Ammon's horn (tissue), 1 donor: Measurements from ENCODE around the gene CDCA5.

ENCODE experiments used
- DNase-seq: peaks from one replicate; pipeline ENCODE4 v3.0.0-alpha.2; 2016; ENCODE audit warnings: low spot score

Gene CDCA5, protein sequence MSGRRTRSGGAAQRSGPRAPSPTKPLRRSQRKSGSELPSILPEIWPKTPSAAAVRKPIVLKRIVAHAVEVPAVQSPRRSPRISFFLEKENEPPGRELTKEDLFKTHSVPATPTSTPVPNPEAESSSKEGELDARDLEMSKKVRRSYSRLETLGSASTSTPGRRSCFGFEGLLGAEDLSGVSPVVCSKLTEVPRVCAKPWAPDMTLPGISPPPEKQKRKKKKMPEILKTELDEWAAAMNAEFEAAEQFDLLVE

DNA sequence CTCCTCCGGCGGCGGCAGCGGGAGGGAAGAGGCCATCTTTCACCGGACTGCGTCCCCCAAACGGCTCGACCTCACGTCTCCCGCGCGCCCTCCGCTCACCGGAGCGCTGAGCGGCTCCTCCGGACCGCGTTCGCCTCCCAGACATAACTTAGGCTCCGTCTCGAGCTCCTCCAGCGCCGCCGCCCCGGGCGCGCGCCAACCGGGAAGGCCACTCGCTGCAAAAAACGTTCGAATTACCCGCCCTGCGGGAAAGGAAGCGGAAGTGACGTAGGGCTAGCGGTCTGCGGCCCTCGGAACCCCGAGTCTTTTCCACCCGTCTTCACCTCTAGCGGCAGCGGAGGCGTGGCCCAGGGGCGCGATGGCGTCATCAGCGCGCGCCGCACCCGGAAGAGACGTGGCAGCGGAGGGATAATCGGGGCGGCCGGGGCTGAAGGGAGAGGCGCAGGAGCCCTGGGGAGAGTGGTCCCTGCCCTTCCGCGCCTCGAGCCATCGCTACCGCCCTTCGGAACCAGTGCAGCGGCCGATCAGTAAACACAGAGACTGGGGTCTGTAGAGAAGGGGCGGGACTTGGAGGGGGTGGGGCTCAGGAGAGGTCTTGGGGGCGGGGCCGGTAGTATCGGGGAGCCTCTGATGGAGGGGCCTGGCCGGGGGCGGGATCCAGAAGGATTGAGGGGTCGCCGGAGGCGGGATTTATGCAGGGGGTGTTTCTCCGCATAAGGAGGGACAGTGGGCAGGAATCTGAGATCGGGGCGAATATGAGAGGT is at the start of gene CDCA5, which contains the start of gene ZFPL1:
Gene CDCA5, minus strand, starts transcription at position 207 of the 764 bp plus-strand sequence. Its CDS starts 62 bp downstream, at position 145.
Gene ZFPL1, plus strand, starts transcription at position 389 of the 764 bp plus-strand sequence. CDS start 477 bp downstream, outside the sequence.
- peak; percentile 97 for DNase-seq

DNA sequence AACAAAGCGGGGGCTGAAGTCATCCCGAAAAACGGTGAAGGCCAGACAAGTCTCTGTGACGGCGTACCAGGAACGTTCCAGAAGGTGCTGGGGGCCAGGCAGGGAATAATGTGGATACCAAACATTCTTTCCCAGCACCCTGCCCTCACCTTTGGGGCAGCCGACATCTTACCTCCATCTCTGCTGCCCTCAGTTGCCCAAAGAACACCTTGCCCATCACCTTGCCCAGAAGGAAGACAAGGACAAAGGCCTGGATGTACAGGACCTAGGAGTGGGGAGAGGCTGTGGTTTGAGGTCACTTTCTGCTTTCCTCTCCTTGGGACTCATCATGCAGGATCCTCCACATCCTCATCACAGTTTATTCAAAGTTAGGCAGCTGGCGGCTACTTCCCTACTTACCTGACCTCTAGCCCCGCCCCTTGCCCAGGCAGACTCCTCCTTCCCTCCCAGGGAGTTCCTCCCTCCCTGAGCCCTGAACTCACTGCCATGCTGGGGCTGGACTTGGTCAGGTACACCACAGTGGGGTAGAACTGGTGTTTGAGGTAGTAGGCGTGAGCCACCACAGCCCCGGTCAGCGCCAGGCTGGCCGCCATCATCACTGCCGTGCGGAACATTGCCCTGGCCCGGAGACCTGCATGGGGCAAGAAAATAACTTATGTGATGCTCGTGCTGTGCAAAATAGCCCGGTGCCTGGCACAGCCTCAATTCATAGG is 49.3 kb upstream of the CDCA5 start:
- DNase-seq, result no peak

DNA sequence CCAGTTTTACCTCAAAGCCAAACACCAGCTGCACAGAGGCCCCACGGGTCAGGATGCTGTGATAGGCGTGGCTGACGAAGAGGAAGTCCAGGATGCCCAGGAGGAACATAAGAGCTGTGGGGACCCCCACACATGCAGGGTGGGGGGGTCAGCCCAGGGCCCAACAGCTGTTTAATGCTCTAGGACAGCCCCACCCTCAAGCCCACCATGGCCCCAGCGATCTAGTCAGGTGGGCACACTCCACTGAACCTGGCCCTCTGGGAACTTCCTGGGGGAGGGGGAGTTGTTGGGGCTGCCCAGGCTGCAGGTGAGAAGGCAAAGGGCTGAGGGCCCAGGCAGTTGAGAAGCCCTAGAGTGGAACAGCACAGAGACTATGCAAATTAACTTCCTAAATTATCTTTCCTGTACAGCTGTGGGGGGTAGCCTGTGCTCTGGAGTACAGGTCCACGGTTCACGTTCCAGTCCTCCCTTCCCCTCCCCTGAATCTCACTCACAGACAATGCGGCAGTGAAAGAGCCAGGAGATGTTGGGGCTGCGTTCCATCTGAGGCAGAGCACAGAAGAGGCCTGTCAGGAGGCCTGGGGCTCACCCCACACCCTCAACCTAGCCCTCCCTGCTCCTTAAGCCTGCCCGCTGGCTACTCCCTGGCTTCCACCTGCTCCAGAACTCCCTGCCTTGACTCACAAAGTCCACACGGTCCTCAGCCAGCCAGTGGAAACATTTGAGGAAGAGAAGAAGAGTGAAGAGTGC is 48.6 kb upstream of the CDCA5 start:
- DNase-seq, result no peak

DNA sequence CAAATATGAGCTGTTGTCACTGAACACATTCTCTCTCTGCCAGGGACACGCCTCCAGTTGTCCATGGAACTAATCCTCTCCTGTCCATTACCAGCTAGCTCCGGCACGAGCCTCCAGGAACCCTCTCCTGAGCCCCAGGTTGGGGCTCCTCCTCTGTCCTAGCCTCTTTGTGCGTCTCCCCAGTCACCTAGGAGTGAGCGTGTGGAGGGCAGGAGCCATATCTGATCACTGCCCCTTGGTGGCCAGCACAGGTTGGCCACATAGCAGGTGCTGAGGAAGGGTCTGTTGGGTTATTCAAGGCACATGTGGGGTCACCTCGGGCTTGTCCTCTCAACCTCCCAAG is 48.0 kb upstream of the CDCA5 start:
- no peak for DNase-seq

DNA sequence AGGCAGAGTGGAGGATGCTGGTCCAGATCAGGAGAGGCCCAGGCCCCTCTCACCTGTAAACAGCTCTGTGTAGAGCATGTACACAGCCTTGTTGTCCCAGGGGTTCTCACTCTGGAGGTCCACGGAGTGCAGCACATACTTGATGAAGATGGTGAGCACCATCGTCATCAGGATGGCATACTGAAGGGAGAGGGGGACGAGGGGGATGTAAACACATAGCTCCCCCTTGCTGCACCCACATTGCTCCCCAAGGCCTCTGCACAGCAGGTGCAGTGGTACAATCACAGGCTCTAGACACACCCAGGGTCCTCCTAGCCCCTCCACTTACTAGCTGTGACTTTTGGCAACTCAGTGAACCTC is 47.6 kb upstream of the CDCA5 start:
- no peak for DNase-seq

DNA sequence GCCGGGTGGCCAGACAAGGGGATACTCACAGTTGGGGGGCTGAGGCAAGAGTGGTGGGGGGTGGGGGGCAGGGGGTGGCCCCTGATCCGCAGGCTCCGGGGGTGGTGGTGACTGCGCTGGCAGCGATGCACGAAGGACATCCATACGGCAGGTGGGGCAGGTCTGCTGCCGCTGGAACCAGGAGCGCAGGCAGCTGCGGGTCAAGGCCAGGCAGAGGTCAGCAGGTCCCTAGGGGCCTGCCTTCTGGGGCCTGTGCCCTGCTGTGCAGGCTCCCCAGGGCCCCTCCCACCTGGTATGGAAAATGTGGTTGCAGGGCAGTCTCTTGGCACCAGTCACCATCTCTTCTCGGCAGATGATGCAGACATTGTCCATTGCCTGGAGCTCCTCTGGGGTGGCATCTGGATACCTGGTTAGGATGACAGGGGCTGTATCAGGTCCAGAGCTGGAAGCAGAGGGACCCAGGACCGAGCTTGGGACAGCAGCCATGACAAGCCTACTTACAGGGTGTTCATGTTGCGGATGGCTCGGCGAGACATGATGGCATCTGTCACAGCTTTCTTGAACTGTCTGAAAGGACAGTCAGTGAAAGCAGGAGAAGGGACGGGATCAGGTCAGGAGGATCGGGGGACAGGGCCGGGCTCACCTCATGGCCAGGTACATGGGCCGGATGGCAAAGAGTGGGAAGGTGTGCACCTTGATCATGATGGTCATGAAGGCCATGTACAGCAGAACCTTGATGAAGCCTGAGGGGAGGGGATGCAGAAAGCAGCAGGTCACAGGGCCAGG is 47.0 kb upstream of the CDCA5 start:
- DNase-seq, result no peak

DNA sequence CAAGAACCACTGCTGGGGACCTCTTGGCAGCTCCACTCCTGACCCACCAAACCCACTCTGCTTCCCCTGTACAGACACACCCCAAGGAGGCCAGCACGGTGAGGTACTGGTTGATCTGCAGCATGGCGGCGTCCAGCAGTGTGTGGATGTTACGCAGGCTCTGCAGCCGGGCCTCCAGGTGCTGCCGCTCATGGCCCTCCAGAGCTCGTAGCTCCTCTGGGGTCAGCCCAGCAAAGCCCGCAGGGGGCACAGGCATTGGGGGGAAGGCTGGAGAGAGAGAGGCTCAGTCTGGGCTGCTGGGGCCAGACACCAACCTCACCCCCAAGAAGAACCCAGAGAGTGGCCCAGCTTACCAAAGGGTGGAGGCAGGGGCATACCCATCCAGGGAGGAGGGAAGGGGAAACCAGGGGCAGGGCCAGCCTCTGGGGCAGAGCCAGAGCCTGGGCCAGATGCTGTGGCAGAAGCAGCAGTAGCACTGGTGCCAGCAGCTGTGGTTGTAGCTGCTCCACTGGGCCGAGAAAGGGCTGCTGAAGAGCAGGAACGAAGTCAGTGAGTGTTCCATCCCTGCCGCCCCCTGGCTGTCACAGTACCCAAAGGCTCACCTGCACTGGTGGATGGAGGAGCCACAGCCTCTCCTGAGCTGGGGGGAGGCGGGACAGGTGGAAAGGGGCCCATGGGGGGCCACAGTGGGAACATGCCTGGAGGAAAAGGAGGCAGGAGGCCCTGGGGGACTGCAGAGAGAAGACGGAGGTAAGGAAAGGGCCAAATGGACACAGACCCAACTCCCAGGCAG is 46.0 kb upstream of the CDCA5 start:
- DNase-seq, result no peak

DNA sequence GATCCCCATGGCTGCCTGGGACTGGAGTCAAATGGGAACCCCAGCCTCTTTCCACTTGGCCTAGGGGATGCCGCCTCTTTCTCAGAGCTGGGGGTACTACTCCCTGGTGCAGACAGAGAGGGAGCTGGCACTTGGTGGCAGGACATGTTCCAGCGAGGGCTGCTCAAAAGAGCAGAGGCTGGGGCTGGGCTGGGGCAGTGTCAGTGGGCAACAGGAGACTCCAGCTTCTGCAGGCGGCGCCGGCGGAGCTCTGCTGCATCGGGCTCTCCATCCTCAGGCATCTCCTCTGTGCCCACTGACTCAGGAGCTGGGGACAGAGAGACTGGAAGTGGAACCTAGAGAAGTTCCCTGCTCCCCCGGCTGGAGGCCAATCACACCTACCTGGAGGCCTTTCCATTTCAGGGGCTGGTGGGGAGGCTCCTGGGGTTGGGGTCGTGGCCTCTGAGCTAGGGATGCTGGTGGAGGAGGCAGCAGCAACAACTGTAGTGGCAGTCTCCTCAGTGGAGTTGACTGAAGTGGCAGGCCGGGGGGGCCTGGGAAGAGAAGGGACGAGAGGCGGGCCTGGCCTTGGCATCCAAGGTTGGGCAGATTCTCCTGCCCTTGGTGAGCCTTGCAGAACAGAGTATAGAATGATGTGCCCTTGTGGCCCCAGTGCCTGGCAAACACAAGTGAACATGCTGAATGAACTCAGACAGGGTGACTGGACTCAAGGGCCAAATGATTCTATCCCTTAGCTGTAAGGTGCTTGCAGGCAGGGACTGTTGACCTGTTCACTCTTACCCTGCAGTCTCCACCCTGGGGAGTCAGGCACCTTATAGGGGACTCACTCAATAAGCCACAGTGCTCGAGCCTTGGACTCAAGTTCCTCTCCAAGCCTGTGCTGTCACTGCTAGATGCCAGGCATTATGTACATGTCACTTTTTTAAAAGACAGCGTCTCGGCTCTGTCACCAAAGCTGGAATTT is 44.6 kb upstream of the CDCA5 start:
- no peak for DNase-seq

DNA sequence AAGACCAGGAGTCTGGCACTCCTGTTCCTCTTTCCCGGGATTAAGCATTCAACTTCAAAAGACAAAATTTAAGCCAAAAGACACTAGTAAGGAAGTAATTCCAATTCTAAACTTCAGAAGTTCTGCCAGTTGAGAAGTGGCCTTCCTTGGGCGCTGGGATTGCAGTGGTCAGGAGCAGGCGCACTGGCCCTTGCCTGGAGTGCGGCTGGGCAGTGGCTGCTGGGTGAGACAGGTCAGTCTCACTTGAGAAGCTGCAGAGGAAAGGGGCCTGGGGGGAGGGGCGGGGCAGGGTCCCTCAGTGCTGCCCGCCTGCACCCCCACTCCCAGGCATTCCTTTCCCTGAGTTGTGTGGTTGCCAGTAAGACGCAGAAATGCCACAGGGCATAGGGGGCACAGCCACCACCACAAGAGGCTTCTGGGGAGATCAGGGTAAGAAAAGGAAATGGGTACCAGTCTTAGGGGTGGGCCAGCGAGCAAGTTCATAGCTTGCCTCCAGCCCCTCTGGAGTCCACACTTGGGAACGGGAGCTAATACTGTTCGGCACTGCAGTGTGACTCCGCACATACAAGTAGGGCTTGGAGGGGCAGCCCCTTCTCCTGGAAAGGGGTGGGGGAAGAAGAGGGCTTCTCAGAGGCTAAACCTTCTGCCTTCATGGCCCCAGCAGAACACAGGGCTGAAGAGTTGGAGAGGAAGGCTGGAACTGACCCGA is 43.8 kb upstream of the CDCA5 start:
- DNase-seq, result no peak

DNA sequence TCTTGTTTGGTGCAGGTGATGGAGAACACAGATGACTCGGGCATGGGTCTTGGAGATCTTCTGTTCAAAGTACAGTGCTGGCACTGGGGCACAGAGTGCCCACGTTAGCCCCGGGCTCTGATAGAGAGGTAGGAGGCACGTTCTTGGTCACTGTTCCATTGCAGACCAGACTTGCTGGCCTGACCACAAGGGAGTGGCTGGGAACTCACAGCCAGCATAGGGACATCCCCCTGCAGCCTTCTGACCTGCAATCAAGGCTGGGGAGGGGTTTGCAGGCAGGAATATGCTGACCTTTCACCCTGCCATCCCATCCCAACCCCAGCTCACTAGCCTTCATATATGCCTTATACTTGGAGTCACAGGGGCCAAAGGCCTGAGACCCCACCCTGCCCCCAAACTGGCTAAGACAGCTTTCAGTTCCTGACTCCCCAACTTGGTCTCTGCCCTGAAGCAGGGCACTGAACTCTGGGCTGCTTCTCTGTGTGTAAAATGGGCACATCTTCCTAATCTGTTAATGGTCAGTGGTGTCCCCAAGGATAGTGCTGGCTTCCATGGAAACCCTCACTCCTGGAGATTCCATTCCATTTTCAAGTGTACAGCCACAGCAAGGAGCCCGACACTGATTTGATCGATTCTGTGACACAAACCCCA is 42.9 kb upstream of the CDCA5 start:
- DNase-seq, result no peak

DNA sequence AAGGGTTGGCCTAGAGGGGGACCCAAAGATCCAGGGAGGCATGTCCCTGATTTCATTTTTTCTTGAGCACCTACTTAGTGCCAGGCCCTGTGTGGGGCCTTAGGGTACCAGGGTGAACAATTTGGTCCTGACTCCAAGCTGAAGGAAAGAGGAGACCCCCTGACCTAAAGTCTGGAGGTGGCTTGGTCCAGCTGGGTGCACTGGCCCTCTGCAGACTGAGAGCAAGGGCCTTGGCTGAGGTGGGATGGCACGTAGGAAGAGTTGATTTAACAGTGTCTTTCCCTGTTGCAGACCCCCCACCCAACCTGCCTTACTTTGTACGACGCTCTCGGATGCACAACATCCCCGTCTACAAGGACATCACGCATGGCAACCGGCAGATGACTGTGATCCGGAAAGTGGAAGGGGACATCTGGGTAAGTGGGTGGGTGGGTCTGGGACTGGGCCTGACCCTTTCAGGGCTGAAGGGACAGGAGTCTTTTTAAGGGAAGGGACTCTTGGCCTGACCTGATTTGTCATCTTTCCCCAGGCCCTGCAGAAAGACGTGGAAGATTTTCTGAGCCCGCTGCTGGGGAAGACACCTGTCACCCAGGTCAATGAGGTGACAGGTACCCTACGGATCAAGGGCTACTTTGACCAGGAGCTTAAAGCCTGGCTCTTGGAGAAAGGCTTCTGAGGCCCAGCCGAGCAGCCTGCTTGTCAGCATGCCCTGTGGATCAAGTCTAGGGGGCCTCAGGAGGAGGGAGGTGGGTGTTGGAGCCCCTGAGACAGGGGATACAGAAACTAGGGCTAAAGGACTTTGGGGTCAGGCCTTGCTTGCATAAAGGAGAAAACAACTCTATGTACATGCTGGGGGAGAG is 41.6 kb upstream of the CDCA5 start:
- DNase-seq, result no peak

DNA sequence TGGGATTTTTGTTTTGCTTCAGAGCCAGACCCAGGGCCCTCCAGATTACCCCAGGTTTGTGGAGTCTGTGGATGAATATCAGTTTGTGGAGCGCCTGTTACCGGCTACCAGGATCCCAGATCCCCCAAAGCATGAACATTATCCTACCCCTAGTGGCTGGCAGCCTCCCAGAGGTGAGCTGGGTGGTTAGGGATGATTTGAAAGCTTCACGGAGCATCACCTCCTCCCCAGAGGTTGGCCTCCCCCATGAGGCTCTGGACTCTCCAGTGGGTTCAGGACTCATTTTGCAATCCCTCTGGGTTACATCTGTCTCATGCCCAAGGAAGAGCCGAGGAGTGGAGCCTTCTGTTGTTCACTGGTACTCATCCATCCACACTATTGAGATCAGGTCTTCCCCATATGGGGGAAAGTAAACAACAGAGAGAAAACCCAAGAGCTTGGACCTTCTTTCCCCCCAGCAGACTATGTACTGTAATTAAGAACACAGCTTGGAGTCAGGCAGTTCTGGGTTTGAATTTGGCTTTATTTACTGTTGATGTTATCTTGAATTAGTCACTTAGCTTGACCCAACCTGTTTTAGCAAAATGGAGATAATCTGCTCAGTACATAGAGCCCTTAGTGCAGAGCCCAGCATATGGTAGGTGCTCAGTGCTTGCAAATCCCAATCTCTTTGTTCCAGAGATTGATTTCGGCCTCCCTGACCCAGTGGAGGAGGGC is 40.8 kb upstream of the CDCA5 start:
- DNase-seq, result no peak

DNA sequence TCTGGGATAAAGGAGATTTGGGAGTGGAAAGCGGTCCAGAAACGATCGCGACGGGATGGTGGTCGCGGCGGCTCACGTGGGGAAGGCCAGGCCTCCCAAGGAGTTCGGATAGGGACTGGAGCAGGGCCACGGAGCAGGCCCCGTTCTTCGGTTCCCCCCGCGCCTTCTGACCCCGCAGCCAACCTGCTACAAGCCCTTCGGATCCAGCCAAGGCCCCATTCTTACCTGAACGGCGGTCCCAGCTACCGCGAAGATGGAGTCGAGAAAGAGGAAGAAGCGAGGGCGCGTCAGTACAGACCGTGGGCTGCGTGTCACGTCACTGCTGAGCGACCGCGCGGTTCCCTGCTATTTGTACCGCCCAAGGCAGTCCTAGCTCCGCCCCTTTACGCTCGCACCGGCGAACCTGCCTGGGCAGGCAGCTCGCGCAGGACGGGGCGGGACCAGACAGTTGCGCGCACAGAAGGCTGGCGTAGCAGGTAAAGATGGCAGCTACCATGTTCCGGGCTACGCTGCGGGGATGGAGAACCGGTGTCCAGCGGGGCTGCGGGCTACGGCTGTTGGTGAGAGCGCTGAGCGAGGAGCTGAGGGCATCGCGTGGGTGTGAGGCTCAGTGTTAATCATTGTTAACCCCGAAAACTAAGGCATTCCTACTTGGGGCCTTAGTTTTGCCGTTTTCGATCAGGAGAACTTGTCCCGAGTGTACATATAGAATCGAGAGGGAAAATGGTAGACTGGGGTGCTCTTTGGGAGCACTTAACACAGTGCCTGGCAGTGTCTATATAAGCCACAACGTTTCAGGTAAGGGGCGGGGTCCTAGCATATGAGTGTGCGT is 38.2 kb upstream of the CDCA5 start, which contains the start of the genes FAU and MRPL49:
Gene FAU, minus strand, starts transcription at position 270 of the 832 bp plus-strand sequence. CDS start 321 bp downstream, outside the sequence.
Gene MRPL49, plus strand, starts transcription at position 457 of the 832 bp plus-strand sequence. Its CDS starts 26 bp downstream, at position 483.
- peak; percentile 99 for DNase-seq

DNA sequence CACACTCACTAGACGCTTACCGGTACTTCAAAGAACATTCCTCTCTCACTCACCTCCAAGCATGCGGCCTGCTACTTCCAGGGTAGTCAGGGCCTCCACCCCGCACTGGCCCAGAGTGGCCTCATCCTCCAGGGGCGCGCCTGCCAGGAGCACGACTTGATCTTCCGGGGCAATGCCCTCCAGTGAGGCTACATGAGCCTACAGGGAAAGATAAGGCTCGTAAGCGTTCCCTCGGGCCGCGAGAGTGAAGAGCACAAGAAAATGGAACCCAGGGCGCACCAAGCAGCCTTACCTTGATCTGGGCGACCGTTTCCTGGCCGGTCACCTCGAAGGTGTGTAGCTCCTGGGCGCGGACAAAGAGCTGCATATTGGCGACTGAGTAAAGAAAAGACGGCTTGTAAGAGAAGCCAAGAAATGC is 37.6 kb upstream of the CDCA5 start:
- no peak for DNase-seq

DNA sequence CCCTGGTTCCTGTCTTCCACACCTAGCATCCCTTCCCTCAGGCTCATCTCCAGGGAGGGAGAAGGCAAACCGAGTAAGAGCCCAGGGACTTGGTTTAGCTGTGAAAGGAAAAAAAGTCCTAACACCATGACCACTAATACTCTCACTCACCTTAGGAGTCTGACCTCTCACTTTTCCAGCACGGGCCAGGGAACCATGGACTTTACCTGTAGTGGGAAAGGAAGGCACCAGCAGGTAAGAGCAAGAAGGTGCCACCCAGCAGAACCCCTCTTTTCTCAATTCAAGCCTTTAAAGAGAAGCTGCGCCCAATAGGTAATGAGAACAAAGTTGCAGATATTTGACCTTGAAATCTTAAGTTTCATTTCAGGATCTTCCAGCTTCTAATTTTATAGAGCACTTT is 37.0 kb upstream of the CDCA5 start:
- no peak for DNase-seq

DNA sequence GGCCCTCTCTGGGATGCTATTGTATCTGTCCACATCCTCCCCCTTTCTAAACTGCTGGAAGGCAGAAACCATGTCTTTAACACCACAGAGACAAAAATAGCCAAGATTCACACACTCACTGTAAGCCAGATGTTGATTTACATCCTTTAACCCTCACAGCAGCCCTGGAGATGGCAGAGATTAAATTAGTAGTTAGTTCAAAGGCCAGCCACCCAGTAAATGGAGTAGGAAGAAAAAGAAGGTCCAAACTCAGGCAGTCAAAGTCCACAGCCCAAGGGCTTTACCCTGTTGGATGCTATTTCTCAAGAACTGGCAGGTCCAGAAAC is 35.8 kb upstream of the CDCA5 start:
- no peak for DNase-seq
